Transverse colon (tissue), 4 donors: ENCODE measurements around the gene STAB1. TPM values are rescaled to one million over a fixed set of nuclear protein-coding genes. Genes with fewer than 3 reads are reported as not detected.
A peak's percentile ranks its signal among the peaks of the same experiment; 100 is the strongest.

Experiments used
- DNase-seq: peaks from one replicate; pipeline ENCODE4 v3.0.0-alpha.2; 2019
- H3K27ac ChIP-seq, 4 donors: fragments of 200-600 bp; sonication (generic); 2 replicates each; pipeline ENCODE4 v1.5.1; 2016 to 2018; ENCODE audit warnings: inconsistent platforms in 4 of 4
- H3K27me3 ChIP-seq: fragments of 200-600 bp; sonication (generic); 2 replicates; pipeline ENCODE4 v1.5.1; 2017; ENCODE audit warnings: inconsistent platforms
- H3K36me3 ChIP-seq, 4 donors: fragments of 200-600 bp; sonication (generic); 2 replicates each; pipeline ENCODE4 v1.5.1; 2017 to 2019; ENCODE audit warnings: inconsistent platforms in 4 of 4
- H3K4me1 ChIP-seq, 4 donors: fragments of 200-600 bp; sonication (generic); 2 replicates each; pipeline ENCODE4 v1.5.1; 2017 to 2020; ENCODE audit warnings: inconsistent platforms in 4 of 4
- H3K4me3 ChIP-seq, 4 donors: fragments of 200-600 bp; sonication (generic); 1 replicate in 1 of 4; 2 replicates in 3 of 4; pipeline versions ENCODE4 v1.5.1 to v1.6.1; 2017 to 2019; ENCODE audit warnings: inconsistent platforms in 4 of 4
- H3K9me3 ChIP-seq, 2 donors: fragments of 200-600 bp; sonication (generic); 2 replicates each; pipeline ENCODE4 v1.5.1; 2017 to 2019; ENCODE audit warnings: inconsistent platforms in 2 of 2
- CTCF ChIP-seq, 5 experiments: fragments of 200-600 bp in 3 of 5; fragments of 450-650 bp in 2 of 5; sonication (generic) in 3 of 5; IDR thresholded peaks; 1 replicate in 2 of 5; 2 replicates in 3 of 5; pipeline ENCODE4 v1.5.1; 2016 to 2017; ENCODE audit warnings: antibody characterized with exemption in 5 of 5, inconsistent platforms in 3 of 5, mild to moderate bottlenecking in 2 of 5, moderate library complexity in 1 of 5
- EP300 ChIP-seq: sonication (generic); formaldehyde crosslinking; IDR thresholded peaks from one replicate; pipeline ENCODE4 v1.6.1; 2017; ENCODE audit warnings: antibody characterized with exemption, low read depth
- POLR2A ChIP-seq: fragments of 450-650 bp; IDR thresholded peaks from one replicate; pipeline ENCODE4 v1.6.1; 2016; ENCODE audit warnings: antibody characterized with exemption, mild to moderate bottlenecking, moderate library complexity
- POLR2AphosphoS5 ChIP-seq, 3 donors: sonication (generic); formaldehyde crosslinking; IDR thresholded peaks; one replicate each; pipeline ENCODE4 v1.6.1; 2016; ENCODE audit warnings: antibody characterized with exemption in 3 of 3
- WGBS, 2 donors: methylation state at CpG; one replicate each; pipeline ENCODE4 v1.1.5; 2018; ENCODE audit warnings: low coverage in 1 of 2; 5-methylcytosine and 5-hydroxymethylcytosine counted together
- in situ Hi-C, 4 donors: fragments of 200-750 bp; cut with MboI; loops; one replicate each; pipeline versions ENCODE4 v1.15.0 to v1.15.1; 2017; ENCODE audit warnings: low sequenced_read_pairs in 3 of 4, low pct_ligation_motif_present in 1 of 4, low pct_unique_long_range_greater_than_20kb in 1 of 4
- intact Hi-C: fragments of 100-400 bp; cut with DNase I; formaldehyde crosslinking; loops from one replicate; pipeline ENCODE4 v1.15.1; 2023; ENCODE audit warnings: low total_unique reads
- total RNA-seq, 4 donors: library from RNA; depleted of rRNA; stranded (reverse); fragments of >200 nt; gene quantifications; one replicate each; pipeline ENCODE4 v1.1.0, GENCODE V29; 2016

The STAB1 gene
- total RNA-seq, 4 donors from 2014 or later = 42.6 to 152 (median 70.3) TPM

- Histone ChIP-seq H3K9me3 (no peaks in the 10 kb centered on the region), H3K4me3 (peak overlapping the region; percentile 86 to 99 (median 94)), H3K36me3 (peaks cover 0 to 12% (median 0%) of the 10 kb centered on the region in 4 donors), H3K27me3 (no peaks in the 10 kb centered on the region), H3K27ac (peak overlapping the region; percentile 88 to 92 (median 90)), H3K4me1 (peaks cover 13 to 31% (median 19%) of the 10 kb centered on the region in 4 donors)
- in situ Hi-C loops (no loop called here), intact Hi-C loops (no loop called here)
- no peak for TF ChIP-seq POLR2A
- no peak for TF ChIP-seq EP300
- TF ChIP-seq POLR2AphosphoS5 (IDR thresholded peaks at IDR 0.05) = no peak
- TF ChIP-seq CTCF (IDR thresholded peaks at IDR 0.05) = no peak
- DNase-seq = no peak
- WGBS, 2 donors = 15 to 22% methylated on average over 4 to 11 of the region's 11 CpGs
Measured at GRCh38 chr3:52454938-52455282, 40.2 kb upstream of the STAB1 start.

- TF ChIP-seq CTCF (IDR thresholded peaks at IDR 0.05) (no peak), POLR2AphosphoS5 (IDR thresholded peaks at IDR 0.05) (peak; percentile 52 to 88 (median 71)), EP300 (no peak), POLR2A (peak; percentile 71)
- peaks cover 13 to 30% (median 17%) of the 10 kb centered on the region in 4 donors for H3K4me1 ChIP-seq
- peak; percentile 94 for DNase-seq
- H3K36me3 ChIP-seq = peaks cover 0 to 13% (median 1%) of the 10 kb centered on the region in 4 donors
- H3K4me3 ChIP-seq = peak within 1 kb of the TSS; percentile 86 to 99 (median 94)
- WGBS, 2 donors = 1 to 12% methylated on average over 3 to 48 of the region's 86 CpGs
- no peaks in the 10 kb centered on the region for H3K27me3 ChIP-seq
- in situ Hi-C loops (no loop called here), intact Hi-C loops (no loop called here)
- H3K9me3 ChIP-seq = no peaks in the 10 kb centered on the region
- H3K27ac ChIP-seq = peak within 1 kb of the TSS; percentile 88 to 92 (median 90)
Measured at GRCh38 chr3:52455283-52456168, 39.6 kb upstream of the STAB1 start, which contains the start of gene NISCH. TSS of gene NISCH (plus strand) at chr3:52455604. CDS start at chr3:52455642, 38 bp downstream.

- TF ChIP-seq EP300 = no peak
- no peak for TF ChIP-seq CTCF (IDR thresholded peaks at IDR 0.05)
- intact Hi-C loops = no loop called here
- no peak for DNase-seq
Measured at GRCh38 chr3:52456169-52456799, 38.9 kb upstream of the STAB1 start.

GRCh38 chr3:52456800-52457183, 38.3 kb upstream of the STAB1 start:
- in situ Hi-C loops (no loop called here), intact Hi-C loops (no loop called here)
- peak overlapping the region; percentile 88 to 92 (median 90) for H3K27ac ChIP-seq
- TF ChIP-seq POLR2A (no peak), EP300 (no peak), POLR2AphosphoS5 (IDR thresholded peaks at IDR 0.05) (no peak), CTCF (IDR thresholded peaks at IDR 0.05) (no peak)
- no peaks in the 10 kb centered on the region for H3K27me3 ChIP-seq
- H3K4me1 ChIP-seq = peaks cover 13 to 30% (median 17%) of the 10 kb centered on the region in 4 donors
- no peaks in the 10 kb centered on the region for H3K9me3 ChIP-seq
- 88% methylated on average over 5 of the region's 5 CpGs; no CpG with 5 or more reads in 1 of the 2 donors for WGBS, 2 donors
- DNase-seq = no peak
- H3K4me3 ChIP-seq = peak overlapping the region in 2 of 4 donors; percentile 86 to 98
- H3K36me3 ChIP-seq = peaks cover 0 to 21% (median 5%) of the 10 kb centered on the region in 4 donors

More at GRCh38 chr3:52456169-52456799, 38.9 kb upstream of the STAB1 start:
- 32 to 34% methylated on average over 3 to 9 of the region's 13 CpGs for WGBS, 2 donors
- in situ Hi-C loops = no loop called here
- Histone ChIP-seq H3K9me3 (no peaks in the 10 kb centered on the region), H3K27me3 (no peaks in the 10 kb centered on the region), H3K4me3 (peak overlapping the region; percentile 86 to 99 (median 94)), H3K4me1 (peaks cover 13 to 30% (median 17%) of the 10 kb centered on the region in 4 donors), H3K36me3 (peaks cover 0 to 21% (median 5%) of the 10 kb centered on the region in 4 donors), H3K27ac (peak overlapping the region; percentile 88 to 92 (median 90))
